IMR-90 (cell line): Measurements from ENCODE around the gene MFAP1. TPM values are rescaled to one million over a fixed set of nuclear protein-coding genes. Genes with fewer than 3 reads are reported as not detected.
A peak's percentile ranks its signal among the peaks of the same experiment; 100 is the strongest.

Experiments used
- ATAC-seq: fragments of 200-7000 bp; cut with Tn5 transposase; 2 replicates; pipeline ENCODE4 v1.9.1; 2020; ENCODE audit warnings: low read depth, mild to moderate bottlenecking, moderate library complexity
- BruUV-seq: library from RNA; stranded (reverse); fragments of 400-500 nt; replicated peaks from 2 replicates; lab custom pipeline; 2021; lab: Mats Ljungman, UMichigan
- CTCF ChIA-PET: fragments of 300-600 bp; formaldehyde crosslinking; extraction: SDS; loops from one replicate; lab custom pipeline; 2021; ENCODE audit warnings: antibody characterized with exemption; lab: Yijun Ruan, JAX
- POLR2A ChIA-PET: fragments of 300-600 bp; sonication (Branson Sonifier 250); formaldehyde crosslinking; loops from one replicate; lab custom pipeline; 2022; ENCODE audit warnings: antibody characterized with exemption; ENCODE audit not compliant: unreplicated experiment; lab: Charles Lee
- DNase-seq: peaks from one replicate; pipeline ENCODE4 v3.0.0; 2013
- H2AFZ ChIP-seq: replicated peaks from 2 replicates; pipeline ENCODE3; 2013; ENCODE audit warnings: low read length, mild to moderate bottlenecking; ENCODE audit not compliant: poor library complexity
- H2AK5ac ChIP-seq: 2 replicates; pipeline ENCODE4 v1.6.1; 2013; ENCODE audit warnings: low read depth, low read length, inconsistent platforms
- H2AK9ac ChIP-seq: replicated peaks from 2 replicates; pipeline ENCODE3; 2013; ENCODE audit warnings: mild to moderate bottlenecking, low read depth, low read length, moderate library complexity; ENCODE audit not compliant: poor library complexity
- H2BK120ac ChIP-seq: 2 replicates; pipeline ENCODE4 v1.6.1; 2013; ENCODE audit warnings: low read depth, low read length, inconsistent platforms
- H2BK15ac ChIP-seq: 3 replicates; pipeline ENCODE4 v1.6.1; 2013; ENCODE audit warnings: low read depth, low read length, inconsistent platforms
- H2BK20ac ChIP-seq: 2 replicates; pipeline ENCODE4 v1.6.1; 2013; ENCODE audit warnings: low read depth, mild to moderate bottlenecking, inconsistent platforms, low read length, moderate library complexity
- H2BK5ac ChIP-seq: 2 replicates; pipeline ENCODE4 v1.6.1; 2013; ENCODE audit warnings: mild to moderate bottlenecking, low read depth, low read length, inconsistent platforms; ENCODE audit not compliant: poor library complexity, severe bottlenecking
- H3K14ac ChIP-seq: replicated peaks from 2 replicates; pipeline ENCODE4 v1.6.1; 2013; ENCODE audit warnings: low read depth, low read length, inconsistent platforms
- H3K18ac ChIP-seq: 2 replicates; pipeline ENCODE4 v1.6.1; 2013; ENCODE audit warnings: low read depth, low read length, control low read depth
- H3K23ac ChIP-seq: 2 replicates; pipeline ENCODE4 v1.6.1; 2013; ENCODE audit warnings: low read depth, low read length, inconsistent platforms
- H3K27ac ChIP-seq: 2 replicates; pipeline ENCODE4 v1.5.1; 2013; ENCODE audit warnings: mild to moderate bottlenecking, control low read depth, low read length; ENCODE audit not compliant: insufficient read depth
- H3K27me3 ChIP-seq: 2 replicates; pipeline ENCODE4 v1.6.1; 2013; ENCODE audit warnings: low read length; ENCODE audit not compliant: control insufficient read depth, insufficient read depth
- H3K36me3 ChIP-seq: 2 replicates; pipeline ENCODE4 v1.6.1; 2013; ENCODE audit warnings: low read length, mixed read lengths; ENCODE audit not compliant: control insufficient read depth, insufficient read depth
- H3K4ac ChIP-seq: 2 replicates; pipeline ENCODE4 v1.6.1; 2013; ENCODE audit warnings: low read depth, low read length, inconsistent platforms
- H3K4me1 ChIP-seq: 2 replicates; pipeline ENCODE4 v1.6.1; 2013; ENCODE audit warnings: low read length, mixed read lengths; ENCODE audit not compliant: control insufficient read depth, insufficient read depth
- H3K4me2 ChIP-seq: 2 replicates; pipeline ENCODE4 v1.6.1; 2013; ENCODE audit warnings: low read depth, mild to moderate bottlenecking, control low read depth, low read length, moderate library complexity
- H3K4me3 ChIP-seq: 2 replicates; pipeline ENCODE4 v1.5.1; 2013; ENCODE audit warnings: low read depth, mild to moderate bottlenecking, control low read depth, low read length, moderate library complexity; ENCODE audit not compliant: insufficient read depth
- H3K56ac ChIP-seq: 2 replicates; pipeline ENCODE4 v1.6.1; 2013; ENCODE audit warnings: low read length, inconsistent platforms; ENCODE audit not compliant: insufficient read depth; ENCODE audit errors: extremely low read depth
- H3K79me1 ChIP-seq, 2 experiments: 2 replicates each; pipeline ENCODE4 v1.6.1; 2013; ENCODE audit warnings: low read length in 2 of 2, inconsistent platforms in 1 of 2, low read depth in 1 of 2
- H3K9ac ChIP-seq: 2 replicates; pipeline ENCODE4 v1.6.1; 2013; ENCODE audit warnings: low read depth, low read length, control low read depth
- H3K9me1 ChIP-seq: 2 replicates; pipeline ENCODE4 v1.6.1; 2013; ENCODE audit warnings: low read length, inconsistent platforms; ENCODE audit not compliant: insufficient read depth
- H3K9me3 ChIP-seq: 2 replicates; pipeline ENCODE4 v1.6.1; 2013; ENCODE audit warnings: low read length; ENCODE audit not compliant: control insufficient read depth, insufficient read depth
- H4K20me1 ChIP-seq: 2 replicates; pipeline ENCODE4 v1.6.1; 2013; ENCODE audit warnings: low read length, inconsistent platforms; ENCODE audit not compliant: insufficient read depth
- H4K5ac ChIP-seq: 2 replicates; pipeline ENCODE4 v1.6.1; 2013; ENCODE audit warnings: mild to moderate bottlenecking, low read depth, low read length, control low read depth
- H4K8ac ChIP-seq, 2 experiments: 2 replicates each; pipeline ENCODE4 v1.6.1; 2013; ENCODE audit warnings: low read depth in 2 of 2, low read length in 2 of 2, control low read depth in 1 of 2, inconsistent platforms in 1 of 2
- H4K91ac ChIP-seq: 2 replicates; pipeline ENCODE4 v1.6.1; 2013; ENCODE audit warnings: low read depth, low read length, inconsistent platforms; ENCODE audit not compliant: insufficient read depth
- BHLHE40 ChIP-seq: fragments of 150-350 bp; IDR thresholded peaks from 2 replicates; pipeline ENCODE4 v1.6.1; 2016; ENCODE audit warnings: mild to moderate bottlenecking, low read depth, low read length
- CEBPB ChIP-seq: IDR thresholded peaks from 2 replicates; pipeline ENCODE4 v1.6.1; 2012; ENCODE audit warnings: low read depth, low read length, improper control_type of control experiment
- CHD1 ChIP-seq: IDR thresholded peaks from 2 replicates; pipeline ENCODE4 v1.6.1; 2012; ENCODE audit warnings: low read depth, low read length, improper control_type of control experiment
- FOS ChIP-seq: fragments of 150-350 bp; IDR thresholded peaks from 2 replicates; pipeline ENCODE4 v1.6.1; 2016; ENCODE audit warnings: low read depth, low read length
- MAFK ChIP-seq: IDR thresholded peaks from 2 replicates; pipeline ENCODE4 v1.6.1; 2012; ENCODE audit warnings: low read depth, low read length, improper control_type of control experiment
- MXI1 ChIP-seq: IDR thresholded peaks from 2 replicates; pipeline ENCODE4 v1.6.1; 2012; ENCODE audit warnings: low read depth, mild to moderate bottlenecking, low read length, moderate library complexity, borderline replicate concordance
- NFE2L2 ChIP-seq: fragments of 150-350 bp; IDR thresholded peaks from 2 replicates; pipeline ENCODE4 v1.6.1; 2016; ENCODE audit warnings: low read depth, mild to moderate bottlenecking, low read length
- POLR2A ChIP-seq: IDR thresholded peaks from 2 replicates; pipeline ENCODE4 v1.6.1; 2012; ENCODE audit warnings: mild to moderate bottlenecking, low read depth, low read length
- RCOR1 ChIP-seq: IDR thresholded peaks from 2 replicates; pipeline ENCODE4 v1.6.1; 2012; ENCODE audit warnings: mild to moderate bottlenecking, low read length, improper control_type of control experiment; ENCODE audit not compliant: insufficient replicate concordance
- RFX5 ChIP-seq: IDR thresholded peaks from 2 replicates; pipeline ENCODE4 v1.8.0; 2012; ENCODE audit warnings: low read depth, mild to moderate bottlenecking, low read length, moderate library complexity
- SMC3 ChIP-seq: fragments of 150-350 bp; IDR thresholded peaks from 2 replicates; pipeline ENCODE4 v1.6.1; 2016; ENCODE audit warnings: low read depth, mild to moderate bottlenecking, antibody characterized with exemption, low read length, moderate library complexity
- WGBS, 2 experiments: methylation state at CpG; one replicate each; pipeline versions ENCODE4 v1.1.5 to v1.1.7; 2013; ENCODE audit warnings: missing lambda C conversion rate in 2 of 2; ENCODE audit not compliant: insufficient read length in 1 of 2; ENCODE audit errors: extremely low coverage in 2 of 2; 5-methylcytosine and 5-hydroxymethylcytosine counted together
- dilution Hi-C: fragments of 300-500 bp; cut with HindIII; formaldehyde crosslinking; loops from one replicate; pipeline ENCODE4 v1.14.3; 2018; ENCODE audit warnings: low sequenced_read_pairs; ENCODE audit not compliant: unreplicated experiment
- in situ Hi-C: fragments of 300-500 bp; cut with MboI; formaldehyde crosslinking; loops from 3 replicates; pipeline ENCODE4 v1.14.3; 2019; ENCODE audit warnings: low sequenced_read_pairs, inconsistent platforms, mixed read lengths
- intact Hi-C: fragments of 100-400 bp; cut with micrococcal nuclease; formaldehyde crosslinking; loops from 2 replicates; pipeline ENCODE4 v1.10.0; 2022
- polyA plus RNA-seq, 3 experiments: library from polyadenylated mRNA; depleted of rRNA; stranded (reverse); fragments of >200 nt; gene quantifications; 2 replicates each; pipeline ENCODE4 v1.2.3, GENCODE V29; 2012; ENCODE audit warnings: low replicate concordance in 1 of 3
- total RNA-seq: library from RNA; depleted of rRNA; stranded (reverse); fragments of >200 nt; gene quantifications from 2 replicates; pipeline ENCODE4 v1.2.3, GENCODE V29; 2012
- TF ChIP-seq, protein P1 (sequence below): conservative IDR thresholded peaks from 2 replicates; pipeline ENCODE4 v1.5.1; 2012; ENCODE audit warnings: mild to moderate bottlenecking, low read depth, low read length, improper control_type of control experiment
- TF ChIP-seq, protein P2 (sequence below): fragments of 150-350 bp; IDR thresholded peaks from 2 replicates; pipeline ENCODE4 v1.6.1; 2016; ENCODE audit warnings: low read depth, mild to moderate bottlenecking, low read length, moderate library complexity, borderline replicate concordance
- TF ChIP-seq, protein P3 (sequence below): fragments of 150-350 bp; IDR thresholded peaks from 2 replicates; pipeline ENCODE4 v1.6.1; 2017; ENCODE audit warnings: mild to moderate bottlenecking, antibody characterized with exemption, low read length, low read depth

Gene MFAP1
- total and polyA plus RNA-seq, 2 of the 4 experiments (the other 2 are of a cell fraction) = 21.6 to 28.5 TPM

DNA sequence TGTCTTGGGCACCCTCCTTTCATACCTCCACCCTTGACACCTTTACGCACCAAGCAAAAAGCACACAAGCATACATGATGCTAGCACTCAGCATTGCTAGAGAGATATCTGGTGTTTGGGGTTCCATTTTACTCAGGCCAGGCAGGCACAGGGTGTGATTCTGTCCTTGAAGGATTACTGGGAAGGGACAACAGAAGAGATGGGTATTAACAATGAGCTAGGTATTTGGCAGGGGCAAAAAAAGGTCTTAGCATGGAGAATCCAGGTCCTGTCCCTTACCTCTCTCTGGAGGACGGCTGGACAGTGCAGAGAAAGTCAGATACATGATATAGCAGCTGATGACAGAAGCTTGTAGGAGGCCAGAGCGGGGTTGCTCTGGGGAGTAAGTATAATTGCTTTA lies 27.9 kb downstream of the MFAP1 start:
- no peaks in the 10 kb centered on the region for H3K9me3 ChIP-seq
- peak overlapping the region; percentile 1; the same call in 1 of the 2 replicates for H3K23ac ChIP-seq
- no peak overlapping the region for H3K4me2 ChIP-seq
- H2AK5ac ChIP-seq = no peak overlapping the region
- BruUV-seq = no TSS peak
- H4K91ac ChIP-seq = no peak overlapping the region
- no CpG with 5 or more reads among the region's 3 CpGs for WGBS, 2 experiments
- ChIA-PET CTCF (no interaction called here), POLR2A (no interaction called here)
- H3K9ac ChIP-seq = no peak overlapping the region
- no peak overlapping the region for H3K18ac ChIP-seq
- in situ Hi-C loops = no loop called here
- peaks cover 47% of the 10 kb centered on the region for H4K20me1 ChIP-seq
- no peak overlapping the region for H2BK20ac ChIP-seq
- peaks cover 24% of the 10 kb centered on the region for H3K4me1 ChIP-seq
- no peak overlapping the region for H3K14ac ChIP-seq
- peaks cover 56% of the 10 kb centered on the region for H3K36me3 ChIP-seq
- no peak overlapping the region for H2BK15ac ChIP-seq
- H3K56ac ChIP-seq = no peak overlapping the region
- no peak overlapping the region for H3K4me3 ChIP-seq
- no peak overlapping the region for H2BK120ac ChIP-seq
- DNase-seq = no peak
- no peak overlapping the region for H2AFZ ChIP-seq
- intact Hi-C loops = no loop called here
- H2AK9ac ChIP-seq = no peak overlapping the region
- peak overlapping the region; percentile 13; the same call in 1 of the 2 replicates for H3K27ac ChIP-seq
- H4K5ac ChIP-seq = no peak overlapping the region; the same call in 1 of the 2 replicates
- no peak for ATAC-seq
- dilution Hi-C loops = no loop called here
- peaks cover 31 to 85% of the 10 kb centered on the region in 2 experiments for H3K79me1 ChIP-seq
- H4K8ac ChIP-seq = no peak overlapping the region
- peak overlapping the region; percentile 16 for H2BK5ac ChIP-seq
- H3K27me3 ChIP-seq = no peaks in the 10 kb centered on the region
- H3K9me1 ChIP-seq = peaks cover 32% of the 10 kb centered on the region
- H3K4ac ChIP-seq = no peak overlapping the region
- TF ChIP-seq POLR2A (no peak), MXI1 (no peak), BHLHE40 (no peak), RCOR1 (no peak), MAFK (no peak), RFX5 (no peak), FOS (no peak), SMC3 (no peak), CHD1 (no peak), CEBPB (no peak), NFE2L2 (no peak)
- TF ChIP-seq, protein P1, sequence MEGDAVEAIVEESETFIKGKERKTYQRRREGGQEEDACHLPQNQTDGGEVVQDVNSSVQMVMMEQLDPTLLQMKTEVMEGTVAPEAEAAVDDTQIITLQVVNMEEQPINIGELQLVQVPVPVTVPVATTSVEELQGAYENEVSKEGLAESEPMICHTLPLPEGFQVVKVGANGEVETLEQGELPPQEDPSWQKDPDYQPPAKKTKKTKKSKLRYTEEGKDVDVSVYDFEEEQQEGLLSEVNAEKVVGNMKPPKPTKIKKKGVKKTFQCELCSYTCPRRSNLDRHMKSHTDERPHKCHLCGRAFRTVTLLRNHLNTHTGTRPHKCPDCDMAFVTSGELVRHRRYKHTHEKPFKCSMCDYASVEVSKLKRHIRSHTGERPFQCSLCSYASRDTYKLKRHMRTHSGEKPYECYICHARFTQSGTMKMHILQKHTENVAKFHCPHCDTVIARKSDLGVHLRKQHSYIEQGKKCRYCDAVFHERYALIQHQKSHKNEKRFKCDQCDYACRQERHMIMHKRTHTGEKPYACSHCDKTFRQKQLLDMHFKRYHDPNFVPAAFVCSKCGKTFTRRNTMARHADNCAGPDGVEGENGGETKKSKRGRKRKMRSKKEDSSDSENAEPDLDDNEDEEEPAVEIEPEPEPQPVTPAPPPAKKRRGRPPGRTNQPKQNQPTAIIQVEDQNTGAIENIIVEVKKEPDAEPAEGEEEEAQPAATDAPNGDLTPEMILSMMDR = no peak
- TF ChIP-seq, protein P2, sequence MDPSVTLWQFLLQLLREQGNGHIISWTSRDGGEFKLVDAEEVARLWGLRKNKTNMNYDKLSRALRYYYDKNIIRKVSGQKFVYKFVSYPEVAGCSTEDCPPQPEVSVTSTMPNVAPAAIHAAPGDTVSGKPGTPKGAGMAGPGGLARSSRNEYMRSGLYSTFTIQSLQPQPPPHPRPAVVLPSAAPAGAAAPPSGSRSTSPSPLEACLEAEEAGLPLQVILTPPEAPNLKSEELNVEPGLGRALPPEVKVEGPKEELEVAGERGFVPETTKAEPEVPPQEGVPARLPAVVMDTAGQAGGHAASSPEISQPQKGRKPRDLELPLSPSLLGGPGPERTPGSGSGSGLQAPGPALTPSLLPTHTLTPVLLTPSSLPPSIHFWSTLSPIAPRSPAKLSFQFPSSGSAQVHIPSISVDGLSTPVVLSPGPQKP = no peak
- TF ChIP-seq, protein P3, sequence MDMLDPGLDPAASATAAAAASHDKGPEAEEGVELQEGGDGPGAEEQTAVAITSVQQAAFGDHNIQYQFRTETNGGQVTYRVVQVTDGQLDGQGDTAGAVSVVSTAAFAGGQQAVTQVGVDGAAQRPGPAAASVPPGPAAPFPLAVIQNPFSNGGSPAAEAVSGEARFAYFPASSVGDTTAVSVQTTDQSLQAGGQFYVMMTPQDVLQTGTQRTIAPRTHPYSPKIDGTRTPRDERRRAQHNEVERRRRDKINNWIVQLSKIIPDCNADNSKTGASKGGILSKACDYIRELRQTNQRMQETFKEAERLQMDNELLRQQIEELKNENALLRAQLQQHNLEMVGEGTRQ = no peak
